ENCODE data around the gene TRIM72. TPM values are rescaled to one million over a fixed set of nuclear protein-coding genes. Genes with fewer than 3 reads are reported as not detected.

Gene TRIM72
- total and polyA plus RNA-seq, 2 of the 4 experiments (the other 2 are of a cell fraction): not detected

GRCh38 chr16:31229501-31229900 lies 15.6 kb downstream of the TRIM72 start:
- BruUV-seq (replicated peaks): no TSS peak
- Histone ChIP-seq H2AK5ac (ENCODE audit: low read depth, low read length) (no peak overlapping the region), H3K9me3 (ENCODE audit: control insufficient read depth, insufficient read depth, low read length) (no peaks in the 10 kb centered on the region), H3K79me1 (ENCODE audit: low read depth in 1 of 2, low read length in 2 of 2) (no peaks in the 10 kb centered on the region), H3K14ac (replicated peaks; ENCODE audit: low read depth, low read length) (no peak overlapping the region), H2AK9ac (replicated peaks; ENCODE audit: low read depth, low read length, poor library complexity) (no peak overlapping the region), H2BK120ac (ENCODE audit: low read depth, low read length) (no peak overlapping the region), H2AFZ (replicated peaks; ENCODE audit: low read length, poor library complexity) (no peak overlapping the region), H3K27ac (ENCODE audit: insufficient read depth, low read length) (no peak overlapping the region), H4K20me1 (ENCODE audit: insufficient read depth, low read length) (no peaks in the 10 kb centered on the region), H2BK20ac (ENCODE audit: low read depth, low read length) (no peak overlapping the region), H3K9me1 (ENCODE audit: insufficient read depth, low read length) (no peaks in the 10 kb centered on the region), H3K4ac (ENCODE audit: low read depth, low read length) (no peak overlapping the region), H2BK15ac (ENCODE audit: low read depth, low read length) (no peak overlapping the region), H3K4me1 (ENCODE audit: control insufficient read depth, insufficient read depth, low read length) (no peaks in the 10 kb centered on the region), H4K8ac (ENCODE audit: low read depth in 2 of 2, low read length in 2 of 2) (no peak overlapping the region), H4K5ac (ENCODE audit: low read depth, low read length) (no peak overlapping the region), H3K36me3 (ENCODE audit: control insufficient read depth, insufficient read depth, low read length) (no peaks in the 10 kb centered on the region), H3K27me3 (ENCODE audit: control insufficient read depth, insufficient read depth, low read length) (peaks cover 3% of the 10 kb centered on the region; the same call in 1 of the 2 replicates), H4K91ac (ENCODE audit: insufficient read depth, low read depth, low read length) (no peak overlapping the region), H3K23ac (ENCODE audit: low read depth, low read length) (no peak overlapping the region), H3K4me3 (ENCODE audit: insufficient read depth, low read depth, low read length) (no peak overlapping the region), H2BK5ac (ENCODE audit: low read depth, low read length, poor library complexity, severe bottlenecking) (no peak overlapping the region), H3K56ac (ENCODE audit: extremely low read depth, insufficient read depth, low read length) (no peak overlapping the region), H3K4me2 (ENCODE audit: low read depth, low read length) (no peak overlapping the region), H3K9ac (ENCODE audit: low read depth, low read length) (no peak overlapping the region), H3K18ac (ENCODE audit: low read depth, low read length) (no peak overlapping the region)
- no peak for DNase-seq
- dilution Hi-C loops (cut with HindIII; ENCODE audit: low sequenced_read_pairs, unreplicated experiment) (no loop called here), in situ Hi-C loops (cut with MboI; ENCODE audit: low sequenced_read_pairs) (no loop called here), intact Hi-C loops (cut with micrococcal nuclease) (no loop called here)
- ChIA-PET CTCF (no interaction called here), POLR2A (ENCODE audit: unreplicated experiment) (no interaction called here)
- no peak for ATAC-seq (ENCODE audit: low read depth)
- TF ChIP-seq RFX5 (IDR thresholded peaks at IDR 0.05; ENCODE audit: low read depth, low read length) (no peak), MAFK (IDR thresholded peaks at IDR 0.05; ENCODE audit: low read depth, low read length) (no peak), MAZ (IDR thresholded peaks at IDR 0.05; ENCODE audit: borderline replicate concordance, low read depth, low read length) (no peak), FOS (IDR thresholded peaks at IDR 0.05; ENCODE audit: low read depth, low read length) (no peak), RAD21 (IDR thresholded peaks at IDR 0.05; ENCODE audit: low read length) (no peak), CHD1 (IDR thresholded peaks at IDR 0.05; ENCODE audit: low read depth, low read length) (no peak)
- 80% methylated on average over 2 of the region's 10 CpGs; no CpG with 5 or more reads in 1 of the 2 experiments for WGBS, 2 experiments (ENCODE audit: extremely low coverage in 2 of 2, insufficient read length in 1 of 2)
